ENCODE data around the gene HEXD.

Gene HEXD

GRCh38 chr17:82372249-82373071 is 45.7 kb upstream of the HEXD start:
- TF ChIP-seq SIN3A (IDR thresholded peaks at IDR 0.05; ENCODE audit: borderline replicate concordance, insufficient read depth, low read length) = no peak
- no peak for TF ChIP-seq TAF1 (IDR thresholded peaks at IDR 0.05; ENCODE audit: borderline replicate concordance, insufficient read depth, low read length)
- no peak for TF ChIP-seq FOXP2 (optimal IDR thresholded peaks at IDR 0.05; ENCODE audit: borderline replicate concordance, extremely low read depth, extremely low read length, insufficient read depth)
- no peak for TF ChIP-seq REST (IDR thresholded peaks at IDR 0.05; ENCODE audit: insufficient read depth in 1 of 2, low read depth in 2 of 2, low read length in 2 of 2)
- TF ChIP-seq POLR2AphosphoS5 (IDR thresholded peaks at IDR 0.05; ENCODE audit: low read depth, low read length) = no peak

- no peak for TF ChIP-seq SIN3A (IDR thresholded peaks at IDR 0.05; ENCODE audit: borderline replicate concordance, insufficient read depth, low read length)
Observed at GRCh38 chr17:82373731-82374625, 44.2 kb upstream of the HEXD start.

GRCh38 chr17:82374626-82375331 is 43.4 kb upstream of the HEXD start:
- TF ChIP-seq FOXP2 (optimal IDR thresholded peaks at IDR 0.05; ENCODE audit: borderline replicate concordance, extremely low read depth, extremely low read length, insufficient read depth) (no peak), SIN3A (IDR thresholded peaks at IDR 0.05; ENCODE audit: borderline replicate concordance, insufficient read depth, low read length) (no peak), POLR2AphosphoS5 (IDR thresholded peaks at IDR 0.05; ENCODE audit: low read depth, low read length) (no peak), REST (IDR thresholded peaks at IDR 0.05; ENCODE audit: insufficient read depth in 1 of 2, low read depth in 2 of 2, low read length in 2 of 2) (no peak), TAF1 (IDR thresholded peaks at IDR 0.05; ENCODE audit: borderline replicate concordance, insufficient read depth, low read length) (no peak)

GRCh38 chr17:82375359-82376041 is 42.6 kb upstream of the HEXD start:
- no peak for TF ChIP-seq SIN3A (IDR thresholded peaks at IDR 0.05; ENCODE audit: borderline replicate concordance, insufficient read depth, low read length)
- no peak for TF ChIP-seq FOXP2 (optimal IDR thresholded peaks at IDR 0.05; ENCODE audit: borderline replicate concordance, extremely low read depth, extremely low read length, insufficient read depth)
- no peak for TF ChIP-seq REST (IDR thresholded peaks at IDR 0.05; ENCODE audit: insufficient read depth in 1 of 2, low read depth in 2 of 2, low read length in 2 of 2)
- no peak for TF ChIP-seq POLR2AphosphoS5 (IDR thresholded peaks at IDR 0.05; ENCODE audit: low read depth, low read length)
- no peak for TF ChIP-seq TAF1 (IDR thresholded peaks at IDR 0.05; ENCODE audit: borderline replicate concordance, insufficient read depth, low read length)
